ENCODE measurements around the gene CKAP4. TPM values are rescaled to one million over a fixed set of nuclear protein-coding genes. Genes with fewer than 3 reads are reported as not detected.

CKAP4 gene
- total RNA-seq, 4 donors from 2014 or later, result 28.7 to 51.6 (median 38.8) TPM

- Histone ChIP-seq H3K27me3 (no peaks in the 10 kb centered on the region), H3K36me3 (no peaks in the 10 kb centered on the region), H3K4me3 (no peak overlapping the region), H3K4me1 (no peaks in the 10 kb centered on the region), H3K9me3 (no peaks in the 10 kb centered on the region), H3K27ac (replicated peaks in 1 of 4) (no peak overlapping the region)
- no peak for TF ChIP-seq POLR2A (IDR thresholded peaks at IDR 0.05; ENCODE audit: low read depth)
- TF ChIP-seq CTCF (IDR thresholded peaks at IDR 0.05), result no peak
- peak; percentile 8 for DNase-seq (ENCODE audit: extremely low spot score)
- intact Hi-C loops (cut with DNase I), result no loop called here
- 92% methylated on average over 5 of the region's 5 CpGs for WGBS
Measured at GRCh38 chr12:106271575-106272505, 24.0 kb upstream of the CKAP4 start.

- Histone ChIP-seq H3K36me3 (no peaks in the 10 kb centered on the region), H3K4me1 (no peaks in the 10 kb centered on the region), H3K9me3 (no peaks in the 10 kb centered on the region), H3K27ac (replicated peaks in 1 of 4) (no peak overlapping the region), H3K4me3 (no peak overlapping the region), H3K27me3 (no peaks in the 10 kb centered on the region)
- WGBS, result 89% methylated on average over 7 of the region's 7 CpGs
- no peak for TF ChIP-seq EP300 (IDR thresholded peaks at IDR 0.05)
- TF ChIP-seq POLR2A (IDR thresholded peaks at IDR 0.05; ENCODE audit: low read depth), result no peak
- TF ChIP-seq POLR2AphosphoS5 (IDR thresholded peaks at IDR 0.05), result no peak
- TF ChIP-seq CTCF (IDR thresholded peaks at IDR 0.05), result no peak
- intact Hi-C loops (cut with DNase I), result no loop called here
- DNase-seq (ENCODE audit: extremely low spot score), result peak; percentile 64
Measured at GRCh38 chr12:106269150-106269771, 21.4 kb upstream of the CKAP4 start.

- TF ChIP-seq EP300 (IDR thresholded peaks at IDR 0.05) (no peak), POLR2AphosphoS5 (IDR thresholded peaks at IDR 0.05) (no peak), POLR2A (IDR thresholded peaks at IDR 0.05; ENCODE audit: low read depth) (no peak), CTCF (IDR thresholded peaks at IDR 0.05) (no peak)
Measured at GRCh38 chr12:106267535-106267934, 19.7 kb upstream of the CKAP4 start.

GRCh38 chr12:106265116-106265515, 17.3 kb upstream of the CKAP4 start:
- Histone ChIP-seq H3K27me3 (no peaks in the 10 kb centered on the region), H3K4me1 (no peaks in the 10 kb centered on the region), H3K27ac (replicated peaks in 1 of 4) (no peak overlapping the region), H3K36me3 (no peaks in the 10 kb centered on the region), H3K9me3 (no peaks in the 10 kb centered on the region), H3K4me3 (no peak overlapping the region)
- DNase-seq (ENCODE audit: extremely low spot score), result no peak
- intact Hi-C loops (cut with DNase I), result no loop called here
- TF ChIP-seq POLR2A (IDR thresholded peaks at IDR 0.05; ENCODE audit: low read depth), result no peak
- TF ChIP-seq POLR2AphosphoS5 (IDR thresholded peaks at IDR 0.05), result no peak
- no peak for TF ChIP-seq CTCF (IDR thresholded peaks at IDR 0.05)
- TF ChIP-seq EP300 (IDR thresholded peaks at IDR 0.05), result no peak
- 77% methylated on average over 1 of the region's 1 CpG for WGBS

More at GRCh38 chr12:106267535-106267934, 19.7 kb upstream of the CKAP4 start:
- intact Hi-C loops (cut with DNase I), result no loop called here
- Histone ChIP-seq H3K4me3 (no peak overlapping the region), H3K27ac (replicated peaks in 1 of 4) (no peak overlapping the region), H3K36me3 (no peaks in the 10 kb centered on the region), H3K9me3 (no peaks in the 10 kb centered on the region), H3K4me1 (no peaks in the 10 kb centered on the region), H3K27me3 (no peaks in the 10 kb centered on the region)
- no peak for DNase-seq (ENCODE audit: extremely low spot score)
- 88% methylated on average over 2 of the region's 2 CpGs for WGBS

Data from esophagus muscularis mucosa (tissue), 4 donors.